ENCODE data around the gene CLEC2L. TPM values are rescaled to one million over a fixed set of nuclear protein-coding genes. Genes with fewer than 3 reads are reported as not detected.

CLEC2L gene
- not detected for total RNA-seq
- total RNA-seq (2013) = 0.53 TPM
- 0 to 0.15 (median 0) reads per million in 29 experiments for total RNA-seq

- no peak within 1 kb of the TSS for H3K27ac ChIP-seq (ENCODE audit: low read length)
- Mint-ChIP-seq H3K4me3 (peak within 1 kb of the TSS; percentile 23 to 48 (median 39)), H3K4me1 (peaks cover 5 to 16% (median 10%) of the 10 kb centered on the region in 3 donors), H3K27me3 (peaks cover 32 to 52% of the 10 kb centered on the region in 2 donors), H3K27ac (no peak within 1 kb of the TSS), H3K36me3 (no peaks in the 10 kb centered on the region), H3K9me3 (no peaks in the 10 kb centered on the region)
- H3K4me3 ChIP-seq (ENCODE audit: control insufficient read depth in 1 of 2, extremely low read depth in 1 of 2, low read length in 1 of 2) = no peak within 1 kb of the TSS
- no peaks in the 10 kb centered on the region for H3K9me3 ChIP-seq
- DNase-seq (peak in 2 of 35 experiments; percentile 7 to 12), ATAC-seq (replicated peaks in 1 of 4) (peak in 3 of 4 experiments; percentile 28 to 48 (median 33))
- H3K27me3 ChIP-seq (replicated peaks in 1 of 2; ENCODE audit: control insufficient read depth in 2 of 2, extremely low read depth in 1 of 2, insufficient read depth in 2 of 2, low read length in 1 of 2) = peaks cover 5 to 46% of the 10 kb centered on the region in 2 experiments
- ChIA-PET CTCF (no interaction called here), POLR2A (no interaction called here)
- 2% methylated on average over 70 of the region's 75 CpGs for WGBS (ENCODE audit: insufficient coverage)
- H3K36me3 ChIP-seq (ENCODE audit: control insufficient read depth in 2 of 2, extremely low read depth in 1 of 2, insufficient read depth in 1 of 2, low read length in 1 of 2) = no peaks in the 10 kb centered on the region
- H3K4me1 ChIP-seq (ENCODE audit: control insufficient read depth in 1 of 2, extremely low read depth in 1 of 2, insufficient read depth in 2 of 2, low read length in 2 of 2) = peaks cover 0 to 8% of the 10 kb centered on the region in 2 experiments
Measured at GRCh38 chr7:139523199-139523941, at the start of gene CLEC2L. Gene CLEC2L (plus strand): TSS chr7:139523685. CDS start chr7:139523928, 243 bp downstream.

- 98% methylated on average over 6 of the region's 8 CpGs for WGBS (ENCODE audit: insufficient coverage)
- H3K4me3 Mint-ChIP-seq = no peak overlapping the region
- no peak overlapping the region for H3K27ac Mint-ChIP-seq
- H3K4me1 ChIP-seq (ENCODE audit: control insufficient read depth in 1 of 2, extremely low read depth in 1 of 2, insufficient read depth in 2 of 2, low read length in 2 of 2) = no peaks in the 10 kb centered on the region
- H3K27me3 ChIP-seq (replicated peaks in 1 of 2; ENCODE audit: control insufficient read depth in 2 of 2, extremely low read depth in 1 of 2, insufficient read depth in 2 of 2, low read length in 1 of 2) = peaks cover 0 to 18% of the 10 kb centered on the region in 2 experiments
- no peak overlapping the region for H3K4me3 ChIP-seq (ENCODE audit: control insufficient read depth in 1 of 2, extremely low read depth in 1 of 2, low read length in 1 of 2)
- DNase-seq (no peak), ATAC-seq (replicated peaks in 1 of 4) (no peak)
- H3K27ac ChIP-seq (ENCODE audit: low read length) = no peak overlapping the region
- no peaks in the 10 kb centered on the region for H3K4me1 Mint-ChIP-seq
- no peaks in the 10 kb centered on the region for H3K9me3 ChIP-seq
- ChIA-PET CTCF (no interaction called here), POLR2A (no interaction called here)
- H3K36me3 Mint-ChIP-seq = peaks cover 5% of the 10 kb centered on the region
- H3K36me3 ChIP-seq (ENCODE audit: control insufficient read depth in 2 of 2, extremely low read depth in 1 of 2, insufficient read depth in 1 of 2, low read length in 1 of 2) = no peaks in the 10 kb centered on the region
- H3K9me3 Mint-ChIP-seq = peaks cover 0 to 5% (median 4%) of the 10 kb centered on the region in 3 donors
- peaks cover 3 to 16% of the 10 kb centered on the region in 2 donors for H3K27me3 Mint-ChIP-seq
Measured at GRCh38 chr7:139476139-139476538, 47.3 kb upstream of the CLEC2L start.

GRCh38 chr7:139476891-139477290, 46.6 kb upstream of the CLEC2L start:
- H3K36me3 ChIP-seq (ENCODE audit: control insufficient read depth in 2 of 2, extremely low read depth in 1 of 2, insufficient read depth in 1 of 2, low read length in 1 of 2) = no peaks in the 10 kb centered on the region
- Mint-ChIP-seq H3K4me3 (no peak overlapping the region), H3K27me3 (peaks cover 4 to 19% of the 10 kb centered on the region in 2 donors), H3K4me1 (no peaks in the 10 kb centered on the region), H3K9me3 (peaks cover 0 to 5% (median 4%) of the 10 kb centered on the region in 3 donors), H3K36me3 (peaks cover 5% of the 10 kb centered on the region), H3K27ac (no peak overlapping the region)
- no peak overlapping the region for H3K27ac ChIP-seq (ENCODE audit: low read length)
- no peaks in the 10 kb centered on the region for H3K9me3 ChIP-seq
- CTCF ChIA-PET = no interaction called here
- peaks cover 0 to 22% of the 10 kb centered on the region in 2 experiments for H3K27me3 ChIP-seq (replicated peaks in 1 of 2; ENCODE audit: control insufficient read depth in 2 of 2, extremely low read depth in 1 of 2, insufficient read depth in 2 of 2, low read length in 1 of 2)
- POLR2A ChIA-PET = no interaction called here
- no peak for ATAC-seq (replicated peaks in 1 of 4)
- 86% methylated on average over 6 of the region's 6 CpGs for WGBS (ENCODE audit: insufficient coverage)
- no peak for DNase-seq
- no peaks in the 10 kb centered on the region for H3K4me1 ChIP-seq (ENCODE audit: control insufficient read depth in 1 of 2, extremely low read depth in 1 of 2, insufficient read depth in 2 of 2, low read length in 2 of 2)
- no peak overlapping the region for H3K4me3 ChIP-seq (ENCODE audit: control insufficient read depth in 1 of 2, extremely low read depth in 1 of 2, low read length in 1 of 2)

- Mint-ChIP-seq H3K27ac (no peak overlapping the region), H3K4me1 (peaks cover 0 to 6% (median 2%) of the 10 kb centered on the region in 3 donors), H3K4me3 (no peak overlapping the region), H3K36me3 (no peaks in the 10 kb centered on the region), H3K27me3 (peaks cover 9 to 29% of the 10 kb centered on the region in 2 donors), H3K9me3 (no peaks in the 10 kb centered on the region)
- CTCF ChIA-PET = no interaction called here
- DNase-seq (no peak), ATAC-seq (replicated peaks in 1 of 4) (no peak)
- no peak overlapping the region for H3K27ac ChIP-seq (ENCODE audit: low read length)
- H3K36me3 ChIP-seq (ENCODE audit: control insufficient read depth in 2 of 2, extremely low read depth in 1 of 2, insufficient read depth in 1 of 2, low read length in 1 of 2) = no peaks in the 10 kb centered on the region
- no peaks in the 10 kb centered on the region for H3K9me3 ChIP-seq
- H3K4me1 ChIP-seq (ENCODE audit: control insufficient read depth in 1 of 2, extremely low read depth in 1 of 2, insufficient read depth in 2 of 2, low read length in 2 of 2) = peaks cover 0 to 12% of the 10 kb centered on the region in 2 experiments
- WGBS (ENCODE audit: insufficient coverage) = 87% methylated on average over 3 of the region's 4 CpGs
- H3K27me3 ChIP-seq (replicated peaks in 1 of 2; ENCODE audit: control insufficient read depth in 2 of 2, extremely low read depth in 1 of 2, insufficient read depth in 2 of 2, low read length in 1 of 2) = peaks cover 0 to 45% of the 10 kb centered on the region in 2 experiments
- no peak overlapping the region for H3K4me3 ChIP-seq (ENCODE audit: control insufficient read depth in 1 of 2, extremely low read depth in 1 of 2, low read length in 1 of 2)
- POLR2A ChIA-PET = no interaction called here
Measured at GRCh38 chr7:139479620-139480019, 43.9 kb upstream of the CLEC2L start.

- no peaks in the 10 kb centered on the region for H3K36me3 Mint-ChIP-seq
- H3K27me3 Mint-ChIP-seq = peaks cover 10 to 39% of the 10 kb centered on the region in 2 donors
- no peak overlapping the region for H3K4me3 ChIP-seq (ENCODE audit: control insufficient read depth in 1 of 2, extremely low read depth in 1 of 2, low read length in 1 of 2)
- H3K27ac ChIP-seq (ENCODE audit: low read length) = no peak overlapping the region
- H3K36me3 ChIP-seq (ENCODE audit: control insufficient read depth in 2 of 2, extremely low read depth in 1 of 2, insufficient read depth in 1 of 2, low read length in 1 of 2) = no peaks in the 10 kb centered on the region
- no peaks in the 10 kb centered on the region for H3K9me3 ChIP-seq
- H3K9me3 Mint-ChIP-seq = no peaks in the 10 kb centered on the region
- H3K4me1 Mint-ChIP-seq = peaks cover 0 to 6% (median 2%) of the 10 kb centered on the region in 3 donors
- CTCF ChIA-PET = no interaction called here
- H3K4me3 Mint-ChIP-seq = no peak overlapping the region
- DNase-seq (no peak), ATAC-seq (replicated peaks in 1 of 4) (no peak)
- POLR2A ChIA-PET = no interaction called here
- H3K4me1 ChIP-seq (ENCODE audit: control insufficient read depth in 1 of 2, extremely low read depth in 1 of 2, insufficient read depth in 2 of 2, low read length in 2 of 2) = peaks cover 0 to 12% of the 10 kb centered on the region in 2 experiments
- peaks cover 0 to 45% of the 10 kb centered on the region in 2 experiments for H3K27me3 ChIP-seq (replicated peaks in 1 of 2; ENCODE audit: control insufficient read depth in 2 of 2, extremely low read depth in 1 of 2, insufficient read depth in 2 of 2, low read length in 1 of 2)
- WGBS (ENCODE audit: insufficient coverage) = 82% methylated on average over 3 of the region's 4 CpGs
- no peak overlapping the region for H3K27ac Mint-ChIP-seq
Measured at GRCh38 chr7:139481364-139481763, 42.1 kb upstream of the CLEC2L start.

GRCh38 chr7:139482122-139482521, 41.4 kb upstream of the CLEC2L start:
- H3K27me3 Mint-ChIP-seq = peaks cover 15 to 44% of the 10 kb centered on the region in 2 donors
- no peak overlapping the region for H3K27ac ChIP-seq (ENCODE audit: low read length)
- H3K27ac Mint-ChIP-seq = no peak overlapping the region
- no peaks in the 10 kb centered on the region for H3K36me3 ChIP-seq (ENCODE audit: control insufficient read depth in 2 of 2, extremely low read depth in 1 of 2, insufficient read depth in 1 of 2, low read length in 1 of 2)
- CTCF ChIA-PET = no interaction called here
- DNase-seq (no peak), ATAC-seq (replicated peaks in 1 of 4) (no peak)
- no peaks in the 10 kb centered on the region for H3K36me3 Mint-ChIP-seq
- H3K27me3 ChIP-seq (replicated peaks in 1 of 2; ENCODE audit: control insufficient read depth in 2 of 2, extremely low read depth in 1 of 2, insufficient read depth in 2 of 2, low read length in 1 of 2) = peaks cover 0 to 49% of the 10 kb centered on the region in 2 experiments
- peaks cover 0 to 6% (median 2%) of the 10 kb centered on the region in 3 donors for H3K4me1 Mint-ChIP-seq
- H3K4me1 ChIP-seq (ENCODE audit: control insufficient read depth in 1 of 2, extremely low read depth in 1 of 2, insufficient read depth in 2 of 2, low read length in 2 of 2) = peaks cover 0 to 12% of the 10 kb centered on the region in 2 experiments
- no peaks in the 10 kb centered on the region for H3K9me3 Mint-ChIP-seq
- H3K4me3 Mint-ChIP-seq = peak overlapping the region; percentile 31 to 66 (median 63)
- H3K9me3 ChIP-seq = no peaks in the 10 kb centered on the region
- no CpG with 5 or more reads among the region's 8 CpGs for WGBS (ENCODE audit: insufficient coverage)
- no peak overlapping the region for H3K4me3 ChIP-seq (ENCODE audit: control insufficient read depth in 1 of 2, extremely low read depth in 1 of 2, low read length in 1 of 2)
- POLR2A ChIA-PET = interaction anchor here in 1 of 2 donors (0.8 kb wide), 1 partner anchor 348 kb away, joined by 3 read pairs; no protein-coding TSS in a partner anchor

Data from T-cell (primary cell).